BLaER1 treated with 17β-estradiol and CSF1 and Interleukin-3, amounts not matched to agents 10 nM and 100 nM (cell line): Measurements from ENCODE around the gene STEAP1B.
"Not testable (repeated sequence)": the region's sequence is repeated elsewhere in the genome, so short reads cannot be mapped to it uniquely, and the experiment has no call there.

Source experiments
- H3K27ac ChIP-seq, 11 experiments: shearing (Covaris generic); formaldehyde crosslinking; 2 replicates each; pipeline ENCODE4 v1.8.1; 2022
- H3K27me3 ChIP-seq, 11 experiments: shearing (Covaris generic); formaldehyde crosslinking; 2 replicates each; pipeline ENCODE4 v1.8.1; 2022
- H3K36me3 ChIP-seq, 11 experiments: shearing (Covaris generic); formaldehyde crosslinking; 2 replicates each; pipeline ENCODE4 v1.8.1; 2022
- H3K4me1 ChIP-seq, 10 experiments: shearing (Covaris generic); formaldehyde crosslinking; 2 replicates each; pipeline ENCODE4 v1.8.1; 2022
- H3K4me2 ChIP-seq, 11 experiments: shearing (Covaris generic); formaldehyde crosslinking; 2 replicates each; pipeline ENCODE4 v1.8.1; 2022
- H3K4me3 ChIP-seq, 10 experiments: shearing (Covaris generic); formaldehyde crosslinking; 2 replicates each; pipeline ENCODE4 v1.8.1; 2022
- H3K9ac ChIP-seq, 11 experiments: shearing (Covaris generic); formaldehyde crosslinking; 2 replicates each; pipeline ENCODE4 v1.8.1; 2022
- H3K9me3 ChIP-seq, 11 experiments: shearing (Covaris generic); formaldehyde crosslinking; replicated peaks in 1 of 11; 2 replicates each; pipeline ENCODE4 v1.8.1; 2022
- H4K20me1 ChIP-seq, 11 experiments: shearing (Covaris generic); formaldehyde crosslinking; 2 replicates each; pipeline ENCODE4 v1.8.1; 2022
- Cebpa-rat ChIP-seq, 11 experiments: shearing (Covaris generic); IDR thresholded peaks; 2 replicates each; pipeline ENCODE4 v1.8.1; 2022

Gene STEAP1B

GRCh38 chr7:22443370-22444180 lies 56.4 kb downstream of the STEAP1B start:
- H3K27ac ChIP-seq: peak overlapping the region in 9 of 11 experiments; percentile 7 to 98 (median 86); a peak in 17 of 22 replicates
- peaks cover 0 to 21% (median 0%) of the 10 kb centered on the region in 11 experiments; a peak in 5 of 22 replicates for H3K27me3 ChIP-seq
- TF ChIP-seq Cebpa-rat (IDR thresholded peaks at IDR 0.05): no peak
- peak overlapping the region; percentile 63 to 95 (median 89) for H3K4me2 ChIP-seq
- H4K20me1 ChIP-seq: peaks cover 0 to 13% (median 0%) of the 10 kb centered on the region in 11 experiments; a peak in 5 of 22 replicates
- peak overlapping the region in 7 of 11 experiments; percentile 6 to 84 (median 80); a peak in 11 of 22 replicates for H3K9ac ChIP-seq
- H3K36me3 ChIP-seq: peaks cover 0 to under 1% (median 0%) of the 10 kb centered on the region in 11 experiments; a peak in 1 of 22 replicates
- peaks cover 45 to 75% (median 70%) of the 10 kb centered on the region in 10 experiments for H3K4me1 ChIP-seq
- H3K4me3 ChIP-seq: 0 out of 20 replicates have a peak overlapping the region, but pooled peaks of 1 of the 10 experiments have one; percentile 25
- peaks cover 11 to 17% (median 15%) of the 10 kb centered on the region in 11 experiments for H3K9me3 ChIP-seq

DNA sequence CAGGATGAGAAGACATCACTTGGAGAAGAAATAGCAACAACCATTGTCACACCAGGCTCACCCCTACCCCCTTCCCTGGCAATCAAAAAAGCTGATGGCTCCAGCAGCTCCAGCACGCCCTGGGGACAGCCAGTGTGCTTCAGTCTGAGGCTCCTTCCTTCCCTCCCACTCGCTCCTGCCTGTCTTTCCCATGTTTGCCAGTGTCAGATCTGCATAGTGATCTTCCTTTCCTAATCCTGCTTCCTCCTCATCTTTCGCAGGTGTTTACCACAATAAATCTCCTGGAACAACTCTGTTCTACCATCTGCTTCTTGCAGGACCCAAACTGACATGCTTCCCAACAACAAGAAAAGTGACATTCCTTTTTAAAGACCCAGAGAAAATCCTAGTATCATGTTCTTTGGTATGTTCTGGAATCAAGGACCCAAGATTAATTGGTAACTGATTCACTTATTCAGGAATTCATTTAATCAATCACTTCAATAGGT lies 57.1 kb downstream of the STEAP1B start:
- H3K36me3 ChIP-seq: peaks cover 0 to 5% (median 0%) of the 10 kb centered on the region in 11 experiments; a peak in 1 of 22 replicates
- H3K27me3 ChIP-seq: peaks cover 0 to 21% (median 0%) of the 10 kb centered on the region in 11 experiments; a peak in 5 of 22 replicates
- H4K20me1 ChIP-seq: peaks cover 0 to 13% (median 0%) of the 10 kb centered on the region in 11 experiments; a peak in 5 of 22 replicates
- peak overlapping the region; percentile 63 to 95 (median 89) for H3K4me2 ChIP-seq
- peak overlapping the region in 7 of 11 experiments; percentile 15 to 98 (median 91); a peak in 13 of 22 replicates for H3K27ac ChIP-seq
- peaks cover 45 to 69% (median 65%) of the 10 kb centered on the region in 10 experiments for H3K4me1 ChIP-seq
- H3K4me3 ChIP-seq: no peak overlapping the region
- peaks cover 18 to 24% (median 21%) of the 10 kb centered on the region in 11 experiments for H3K9me3 ChIP-seq
- peak overlapping the region in 5 of 11 experiments; percentile 0 to 84 (median 8); a peak in 6 of 22 replicates for H3K9ac ChIP-seq
- TF ChIP-seq Cebpa-rat (IDR thresholded peaks at IDR 0.05): no peak

- Histone ChIP-seq H3K27me3 (peaks cover 0 to 21% (median 0%) of the 10 kb centered on the region in 11 experiments; a peak in 5 of 22 replicates), H3K36me3 (peaks cover 0 to 5% (median 0%) of the 10 kb centered on the region in 11 experiments; a peak in 1 of 22 replicates), H3K4me3 (no peak overlapping the region), H3K27ac (peak overlapping the region in 6 of 11 experiments; percentile 83 to 98 (median 92); a peak in 10 of 22 replicates), H3K4me2 (peak overlapping the region; percentile 63 to 95 (median 89)), H4K20me1 (peaks cover 0 to 13% (median 0%) of the 10 kb centered on the region in 11 experiments; a peak in 5 of 22 replicates), H3K9ac (peak overlapping the region in 4 of 11 experiments; percentile 0 to 84 (median 44); a peak in 4 of 22 replicates), H3K4me1 (peaks cover 45 to 63% (median 59%) of the 10 kb centered on the region in 10 experiments), H3K9me3 (peaks cover 20 to 30% (median 26%) of the 10 kb centered on the region in 11 experiments)
- no peak for TF ChIP-seq Cebpa-rat (IDR thresholded peaks at IDR 0.05)
Observed at GRCh38 chr7:22442187-22442881, 57.7 kb downstream of the STEAP1B start.

DNA sequence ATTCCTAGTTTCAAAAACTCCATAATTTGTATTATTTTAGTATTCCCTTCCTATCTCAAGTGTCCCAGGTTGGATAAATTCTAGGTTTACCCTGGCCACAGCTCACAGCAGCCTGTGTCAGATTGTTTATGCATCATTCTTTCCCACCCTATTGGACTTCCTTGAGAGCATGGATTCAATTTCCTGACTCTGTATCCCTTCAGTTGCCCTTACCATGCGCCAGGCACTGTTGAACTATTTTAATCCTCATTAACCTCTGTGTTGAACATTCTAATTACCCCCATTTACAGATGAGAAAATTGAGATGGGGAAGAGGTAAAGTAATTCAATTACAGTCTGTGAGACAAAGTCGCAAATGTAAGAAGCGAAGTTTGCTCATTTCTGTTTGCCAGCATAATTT lies 58.8 kb downstream of the STEAP1B start:
- H3K9me3 ChIP-seq: peaks cover 20 to 40% (median 36%) of the 10 kb centered on the region in 11 experiments
- peaks cover 0 to 5% (median 0%) of the 10 kb centered on the region in 11 experiments; a peak in 1 of 22 replicates for H3K36me3 ChIP-seq
- no peak for TF ChIP-seq Cebpa-rat (IDR thresholded peaks at IDR 0.05)
- H4K20me1 ChIP-seq: peaks cover 0 to 13% (median 0%) of the 10 kb centered on the region in 11 experiments; a peak in 5 of 22 replicates
- H3K4me2 ChIP-seq: peak overlapping the region in 7 of 11 experiments; percentile 7 to 95 (median 91); a peak in 9 of 22 replicates
- H3K9ac ChIP-seq: no peak overlapping the region
- H3K4me1 ChIP-seq: peaks cover 39 to 52% (median 48%) of the 10 kb centered on the region in 10 experiments
- peaks cover 0 to 18% (median 0%) of the 10 kb centered on the region in 11 experiments; a peak in 5 of 22 replicates for H3K27me3 ChIP-seq
- peak overlapping the region in 1 of 11 experiments; percentile 98; a peak in 1 of 22 replicates for H3K27ac ChIP-seq
- H3K4me3 ChIP-seq: no peak overlapping the region

DNA sequence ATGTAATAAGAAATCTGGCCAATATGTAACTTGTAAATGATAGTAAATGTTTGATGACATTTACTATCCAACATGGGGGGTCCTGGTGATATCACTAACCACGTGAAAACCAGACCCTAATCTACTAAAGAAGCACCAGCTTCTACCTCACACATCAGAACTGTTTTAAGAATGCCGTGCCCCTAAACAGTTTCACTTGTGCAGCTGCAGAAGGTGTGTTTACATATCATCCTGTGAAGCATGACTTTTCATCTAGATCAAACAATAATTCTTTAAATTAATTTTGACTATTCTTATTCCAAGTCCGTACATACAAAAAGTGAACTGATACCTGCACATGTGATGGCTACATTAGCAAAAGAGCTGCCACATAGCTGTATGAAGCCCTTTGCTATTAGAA lies 61.0 kb downstream of the STEAP1B start:
- Histone ChIP-seq H3K4me2 (no peak overlapping the region), H3K36me3 (peaks cover 0 to 5% (median 0%) of the 10 kb centered on the region in 11 experiments; a peak in 1 of 22 replicates), H3K27ac (no peak overlapping the region), H3K27me3 (0 out of 22 replicates have a peak, but pooled peaks cover 0 to under 1% (median 0%) of the 10 kb centered on the region in 11 experiments), H3K4me1 (peaks cover 17 to 46% (median 39%) of the 10 kb centered on the region in 10 experiments), H3K9ac (no peak overlapping the region), H3K4me3 (no peak overlapping the region), H4K20me1 (0 out of 22 replicates have a peak, but pooled peaks cover 0 to 3% (median 0%) of the 10 kb centered on the region in 11 experiments), H3K9me3 (peaks cover 20 to 40% (median 36%) of the 10 kb centered on the region in 11 experiments)
- no peak for TF ChIP-seq Cebpa-rat (IDR thresholded peaks at IDR 0.05)

DNA sequence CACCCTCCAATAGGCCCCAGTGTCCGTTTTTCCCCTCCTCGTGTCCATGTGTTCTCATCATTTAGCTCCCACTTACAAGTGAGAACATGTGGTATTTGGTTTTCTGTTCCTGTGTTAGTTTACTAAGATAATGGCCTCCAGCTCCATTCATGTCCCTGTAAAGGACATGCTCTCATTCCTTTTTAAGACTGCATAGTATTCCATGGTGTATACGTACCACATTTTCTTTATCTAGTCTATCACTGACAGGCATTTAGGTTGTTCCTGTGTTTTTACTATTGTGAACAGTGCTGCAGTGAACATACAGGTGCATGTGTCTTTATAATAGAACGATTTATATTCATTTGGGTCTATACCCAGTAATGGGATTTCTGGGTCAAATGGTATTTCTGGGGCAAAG lies 63.4 kb downstream of the STEAP1B start:
- H4K20me1 ChIP-seq, H3K36me3 ChIP-seq, H3K27ac ChIP-seq, H3K4me2 ChIP-seq, H3K9ac ChIP-seq, H3K4me3 ChIP-seq, H3K27me3 ChIP-seq: not testable (repeated sequence)
- peaks cover 20 to 53% (median 41%) of the 10 kb centered on the region in 11 experiments for H3K9me3 ChIP-seq
- H3K4me1 ChIP-seq: peaks cover 0 to 33% (median 22%) of the 10 kb centered on the region in 10 experiments; a peak in 13 of 20 replicates

- H3K27me3 ChIP-seq: no peaks in the 10 kb centered on the region
- peaks cover 20 to 59% (median 43%) of the 10 kb centered on the region in 11 experiments for H3K9me3 ChIP-seq
- no peaks in the 10 kb centered on the region for H4K20me1 ChIP-seq
- H3K9ac ChIP-seq: no peak overlapping the region
- peaks cover 0 to 5% (median 0%) of the 10 kb centered on the region in 11 experiments; a peak in 1 of 22 replicates for H3K36me3 ChIP-seq
- no peak overlapping the region for H3K4me3 ChIP-seq
- TF ChIP-seq Cebpa-rat (IDR thresholded peaks at IDR 0.05): no peak
- peak overlapping the region in 6 of 11 experiments; percentile 4 to 46 (median 30); a peak in 7 of 22 replicates for H3K4me2 ChIP-seq
- H3K27ac ChIP-seq: no peak overlapping the region
- peaks cover 0 to 26% (median 19%) of the 10 kb centered on the region in 10 experiments; a peak in 13 of 20 replicates for H3K4me1 ChIP-seq
Observed at GRCh38 chr7:22435720-22436119, 64.3 kb downstream of the STEAP1B start.

DNA sequence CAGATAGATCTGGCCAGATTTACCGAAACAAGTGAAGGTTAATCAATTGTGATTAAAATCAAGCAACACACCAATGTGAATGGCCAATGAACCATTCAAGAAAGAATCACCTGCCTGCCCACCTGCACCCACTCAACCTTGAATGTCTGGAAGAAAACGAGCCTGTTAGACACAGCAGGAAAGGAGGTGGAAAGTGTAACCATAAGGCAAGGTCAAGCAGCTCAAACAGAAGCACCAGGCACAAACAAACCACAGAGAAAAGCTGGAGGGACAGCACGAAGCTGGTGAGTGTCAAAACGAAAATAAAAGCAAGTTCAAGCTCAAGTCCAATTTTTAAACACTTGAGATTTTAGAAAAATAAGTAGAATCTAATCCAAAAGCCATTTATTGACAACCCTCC lies 64.9 kb downstream of the STEAP1B start:
- Histone ChIP-seq H4K20me1 (no peaks in the 10 kb centered on the region), H3K27me3 (no peaks in the 10 kb centered on the region), H3K36me3 (peaks cover 0 to 5% (median 0%) of the 10 kb centered on the region in 11 experiments; a peak in 1 of 22 replicates), H3K4me1 (peaks cover 0 to 26% (median 19%) of the 10 kb centered on the region in 10 experiments; a peak in 13 of 20 replicates), H3K4me3 (no peak overlapping the region), H3K9ac (no peak overlapping the region), H3K4me2 (peak overlapping the region in 7 of 11 experiments; percentile 3 to 46 (median 27); a peak in 11 of 22 replicates), H3K9me3 (peaks cover 20 to 61% (median 42%) of the 10 kb centered on the region in 11 experiments), H3K27ac (no peak overlapping the region)
- no peak for TF ChIP-seq Cebpa-rat (IDR thresholded peaks at IDR 0.05)
